Bronchial epithelial cell (primary cell): ENCODE measurements around the gene DAB2IP. TPM values are rescaled to one million over a fixed set of nuclear protein-coding genes. Genes with fewer than 3 reads are reported as not detected.

ENCODE experiments used
- DNase-seq: peaks from one replicate; pipeline ENCODE4 v3.0.0-alpha.2; 2010; ENCODE audit warnings: low read depth
- FAIRE-seq: peaks from 2 replicates; lab custom pipeline; 2011; peaks lifted over from hg19 to GRCh38; lab: Jason Lieb, UNC
- H3K27me3 ChIP-seq: 2 replicates; pipeline ENCODE4 v1.5.1; 2011; ENCODE audit warnings: low read length; ENCODE audit not compliant: control insufficient read depth, insufficient read depth
- H3K36me3 ChIP-seq: 2 replicates; pipeline ENCODE4 v1.5.1; 2011; ENCODE audit warnings: low read length; ENCODE audit not compliant: control insufficient read depth, insufficient read depth
- H3K4me3 ChIP-seq: 2 replicates; pipeline ENCODE4 v1.5.1; 2011; ENCODE audit warnings: mild to moderate bottlenecking, low read depth, low read length, control low read depth
- CTCF ChIP-seq: IDR thresholded peaks from 2 replicates; pipeline ENCODE4 v1.5.1; 2011; ENCODE audit warnings: mild to moderate bottlenecking, moderate library complexity, low read length, control low read depth, inconsistent platforms; ENCODE audit not compliant: insufficient read depth, severe bottlenecking
- total RNA-seq: library from RNA; depleted of rRNA; stranded (reverse); fragments of >200 nt; gene quantifications from 2 replicates; pipeline ENCODE4 v1.2.1, GENCODE V29; 2014

The DAB2IP gene
- total RNA-seq, 1 donor from 2014 or later: 8.4 TPM

GRCh38 chr9:121656941-121657470, 5.6 kb downstream of the DAB2IP start:
- TF ChIP-seq CTCF: no peak
- H3K36me3 ChIP-seq: no peaks in the 10 kb centered on the region
- FAIRE-seq: peak; percentile 52
- H3K27me3 ChIP-seq: peaks cover 12% of the 10 kb centered on the region
- no peak for DNase-seq
- H3K4me3 ChIP-seq: no peak overlapping the region

DNA sequence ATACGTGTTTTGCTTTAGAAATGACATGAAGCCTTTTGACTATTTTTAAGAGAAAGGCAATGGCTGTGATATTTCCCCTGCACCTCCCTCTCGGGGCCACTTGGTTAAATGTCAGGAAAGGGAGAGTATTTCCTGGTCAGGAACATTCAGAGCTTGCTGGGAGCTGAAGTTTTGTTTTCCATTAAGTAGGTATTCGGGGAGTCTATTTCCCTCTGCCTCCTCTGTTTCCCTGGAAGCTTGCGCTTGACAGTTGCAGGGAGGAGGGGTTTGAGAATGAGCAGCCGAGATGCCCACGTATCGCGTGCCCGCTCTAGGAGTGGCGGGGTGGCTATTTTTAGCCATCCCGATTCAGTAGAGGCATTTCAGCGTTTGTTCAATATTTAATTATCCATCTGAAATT, 6.7 kb downstream of the DAB2IP start:
- FAIRE-seq: no peak
- H3K27me3 ChIP-seq: peaks cover 5% of the 10 kb centered on the region
- no peak overlapping the region for H3K4me3 ChIP-seq
- DNase-seq: no peak
- no peaks in the 10 kb centered on the region for H3K36me3 ChIP-seq
- TF ChIP-seq CTCF: no peak

DNA sequence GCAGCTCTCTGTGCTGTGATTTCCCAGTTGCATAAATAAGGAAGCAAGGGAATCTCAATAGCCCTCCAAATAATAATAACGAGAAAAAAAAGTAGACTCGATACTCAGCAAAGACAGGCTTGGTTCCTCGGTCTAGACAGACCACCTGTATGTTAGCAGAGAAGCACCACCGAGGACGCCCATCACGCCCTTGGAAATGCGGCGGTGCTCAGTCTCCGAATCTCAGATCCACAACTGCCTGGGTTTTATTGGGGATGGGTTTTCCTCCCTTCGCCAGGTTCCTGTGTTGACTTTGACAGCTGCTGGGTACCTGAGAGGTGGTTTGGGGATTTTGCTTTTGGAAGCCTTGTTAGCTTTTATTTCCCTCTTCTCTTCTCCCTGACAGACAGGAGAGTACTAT, 7.2 kb downstream of the DAB2IP start:
- DNase-seq: no peak
- no peak overlapping the region for H3K4me3 ChIP-seq
- no peak for TF ChIP-seq CTCF
- H3K27me3 ChIP-seq: peaks cover 2% of the 10 kb centered on the region
- no peak for FAIRE-seq
- no peaks in the 10 kb centered on the region for H3K36me3 ChIP-seq

DNA sequence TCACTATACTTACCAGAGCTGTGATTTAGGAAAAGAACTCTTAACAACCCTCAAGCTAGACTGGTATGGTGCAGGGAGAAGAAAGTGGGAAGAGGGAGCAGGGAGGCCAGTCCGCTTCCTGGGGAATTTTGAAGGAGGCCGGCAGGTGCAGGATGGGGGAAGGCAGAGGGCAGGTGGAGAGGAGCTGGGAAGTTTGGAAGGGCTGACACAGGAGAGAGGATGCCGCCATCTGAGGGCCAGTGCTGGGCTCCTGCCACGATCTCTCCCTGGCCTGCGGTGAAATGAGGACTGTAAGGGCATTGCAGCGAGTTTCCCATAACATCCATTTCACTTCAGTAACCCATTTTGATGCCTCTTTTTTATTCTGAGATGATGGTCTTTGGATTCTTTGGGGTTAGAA, 8.9 kb downstream of the DAB2IP start:
- no peak for TF ChIP-seq CTCF
- DNase-seq (no peak), FAIRE-seq (no peak)
- no peaks in the 10 kb centered on the region for H3K36me3 ChIP-seq
- H3K4me3 ChIP-seq: no peak overlapping the region
- H3K27me3 ChIP-seq: no peaks in the 10 kb centered on the region

- no peak overlapping the region for H3K4me3 ChIP-seq
- FAIRE-seq (no peak), DNase-seq (no peak)
- H3K27me3 ChIP-seq: no peaks in the 10 kb centered on the region
- no peak for TF ChIP-seq CTCF
- H3K36me3 ChIP-seq: no peaks in the 10 kb centered on the region
Observed at GRCh38 chr9:121660876-121661275, 9.4 kb downstream of the DAB2IP start.

DNA sequence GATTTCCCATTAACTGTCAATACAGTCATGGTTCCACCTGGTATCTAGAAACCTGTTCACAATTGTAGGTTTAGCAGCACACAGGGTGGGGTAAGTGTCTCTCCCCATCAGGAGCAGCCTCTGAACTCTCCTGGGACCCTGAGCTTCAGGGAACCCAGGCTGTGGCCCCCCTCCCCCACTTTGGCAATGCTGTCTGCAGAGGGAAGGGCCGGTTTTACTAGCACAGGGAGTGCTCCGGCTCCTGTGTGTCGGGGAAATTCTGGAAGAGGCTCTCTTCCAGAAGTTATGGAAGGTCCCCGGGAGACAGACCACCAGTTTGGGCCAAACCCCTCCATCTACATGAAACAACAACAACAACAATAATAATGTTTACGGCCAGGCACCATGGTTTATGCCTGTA, 9.9 kb downstream of the DAB2IP start:
- no peaks in the 10 kb centered on the region for H3K27me3 ChIP-seq

More for the DNA sequence above, 9.9 kb downstream of the DAB2IP start:
- H3K36me3 ChIP-seq: no peaks in the 10 kb centered on the region
- FAIRE-seq (no peak), DNase-seq (no peak)
- TF ChIP-seq CTCF: no peak
- no peak overlapping the region for H3K4me3 ChIP-seq
